ENCODE results near the gene IGFBP4. TPM values are rescaled to one million over a fixed set of nuclear protein-coding genes. Genes with fewer than 3 reads are reported as not detected.
"Not testable (repeated sequence)": the region's sequence is repeated elsewhere in the genome, so short reads cannot be mapped to it uniquely, and the experiment has no call there.

Gene IGFBP4
- total and polyA plus RNA-seq, 2 of the 4 experiments (the other 2 are of a cell fraction) = 308 to 1,187 TPM

GRCh38 chr17:40409540-40409939, 33.7 kb upstream of the IGFBP4 start:
- 90% methylated on average over 2 of the region's 4 CpGs; no CpG with 5 or more reads in 1 of the 2 experiments for WGBS, 2 experiments (ENCODE audit: extremely low coverage in 2 of 2, insufficient read length in 1 of 2)
- H3K4me1 ChIP-seq (ENCODE audit: control insufficient read depth, insufficient read depth, low read length); H2BK5ac ChIP-seq (ENCODE audit: low read depth, low read length, poor library complexity, severe bottlenecking); in situ Hi-C loops (cut with MboI; ENCODE audit: low sequenced_read_pairs); H3K14ac ChIP-seq (replicated peaks; ENCODE audit: low read depth, low read length); H3K4ac ChIP-seq (ENCODE audit: low read depth, low read length); H2AFZ ChIP-seq (replicated peaks; ENCODE audit: low read length, poor library complexity); H3K23ac ChIP-seq (ENCODE audit: low read depth, low read length); H2BK120ac ChIP-seq (ENCODE audit: low read depth, low read length); H4K5ac ChIP-seq (ENCODE audit: low read depth, low read length); intact Hi-C loops (cut with micrococcal nuclease); H2AK9ac ChIP-seq (replicated peaks; ENCODE audit: low read depth, low read length, poor library complexity); H3K4me2 ChIP-seq (ENCODE audit: low read depth, low read length); H3K9ac ChIP-seq (ENCODE audit: low read depth, low read length); H3K4me3 ChIP-seq (ENCODE audit: insufficient read depth, low read depth, low read length); H3K36me3 ChIP-seq (ENCODE audit: control insufficient read depth, insufficient read depth, low read length); H3K27ac ChIP-seq (ENCODE audit: insufficient read depth, low read length); H3K56ac ChIP-seq (ENCODE audit: extremely low read depth, insufficient read depth, low read length); BruUV-seq (replicated peaks); H2AK5ac ChIP-seq (ENCODE audit: low read depth, low read length); DNase-seq; H2BK15ac ChIP-seq (ENCODE audit: low read depth, low read length); dilution Hi-C loops (cut with HindIII; ENCODE audit: low sequenced_read_pairs, unreplicated experiment); ATAC-seq (ENCODE audit: low read depth); H4K91ac ChIP-seq (ENCODE audit: insufficient read depth, low read depth, low read length); H3K27me3 ChIP-seq (ENCODE audit: control insufficient read depth, insufficient read depth, low read length); H3K9me1 ChIP-seq (ENCODE audit: insufficient read depth, low read length); H2BK20ac ChIP-seq (ENCODE audit: low read depth, low read length); H3K9me3 ChIP-seq (ENCODE audit: control insufficient read depth, insufficient read depth, low read length); H3K18ac ChIP-seq (ENCODE audit: low read depth, low read length); POLR2A ChIA-PET (ENCODE audit: unreplicated experiment); H4K20me1 ChIP-seq (ENCODE audit: insufficient read depth, low read length): not testable (repeated sequence)
- CTCF ChIA-PET = interaction anchor here (0.6 to 1.2 kb wide), 3 partner anchors 48 to 408 kb away, joined by 3 to 5 read pairs (median 4); no protein-coding TSS in a partner anchor
- H4K8ac ChIP-seq (ENCODE audit: low read depth in 2 of 2, low read length in 2 of 2) = peak overlapping the region in 1 of 2 experiments; percentile 33; a peak in 1 of 4 replicates
- H3K79me1 ChIP-seq (ENCODE audit: low read depth in 1 of 2, low read length in 2 of 2) = peaks cover 34 to 35% of the 10 kb centered on the region in 2 experiments
